ENCODE data around the gene C16orf74.
A peak's percentile ranks its signal among the peaks of the same experiment; 100 is the strongest.

The C16orf74 gene

DNA sequence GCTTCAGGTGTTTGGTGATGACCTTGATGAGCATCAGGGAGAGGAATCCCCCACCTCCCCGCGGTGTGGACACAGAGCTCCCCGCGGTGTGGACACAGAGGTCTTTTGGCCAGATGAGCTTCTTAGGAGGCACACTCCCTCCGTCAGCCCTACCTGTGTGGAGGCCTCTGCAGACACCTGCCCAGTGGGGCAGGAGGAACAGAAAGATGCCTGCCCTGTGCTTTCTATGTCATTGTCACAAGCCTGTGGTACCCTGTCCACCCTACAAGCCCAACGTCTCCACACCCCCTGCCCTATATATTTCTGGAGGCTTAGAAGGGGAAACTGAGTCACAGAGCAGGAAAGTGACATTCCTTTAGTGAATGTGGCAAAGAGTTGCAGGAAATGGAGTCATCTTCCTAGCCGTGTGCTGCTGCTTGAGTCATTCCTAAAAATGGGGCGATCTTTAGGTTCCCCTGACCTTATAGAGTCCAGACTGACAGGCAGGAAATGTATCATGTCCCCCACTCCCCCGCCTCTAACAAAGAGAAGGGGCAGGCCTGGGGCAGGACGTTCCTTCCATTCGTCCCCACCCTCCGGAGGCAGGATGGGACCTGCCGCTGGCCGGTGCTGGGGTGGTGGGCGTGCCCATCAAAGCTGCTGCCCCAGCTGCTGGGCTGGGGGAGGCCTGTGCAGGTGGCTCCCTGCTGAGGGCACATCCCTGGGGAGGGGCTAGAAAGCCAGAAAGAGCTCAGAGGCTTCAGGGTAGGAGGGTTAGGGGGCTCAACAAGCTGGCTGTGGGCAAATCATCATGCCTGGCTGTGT lies 1.0 kb upstream of the C16orf74 start:
- DNase-seq (ENCODE audit: insufficient read length, low spot score) (peak; percentile 62), FAIRE-seq (peak; percentile 80)

- DNase-seq (ENCODE audit: insufficient read length, low spot score) (peak; percentile 91), FAIRE-seq (peak; percentile 44)
Observed at GRCh38 chr16:85750146-85750826, 610 bp downstream of the C16orf74 start.

DNA sequence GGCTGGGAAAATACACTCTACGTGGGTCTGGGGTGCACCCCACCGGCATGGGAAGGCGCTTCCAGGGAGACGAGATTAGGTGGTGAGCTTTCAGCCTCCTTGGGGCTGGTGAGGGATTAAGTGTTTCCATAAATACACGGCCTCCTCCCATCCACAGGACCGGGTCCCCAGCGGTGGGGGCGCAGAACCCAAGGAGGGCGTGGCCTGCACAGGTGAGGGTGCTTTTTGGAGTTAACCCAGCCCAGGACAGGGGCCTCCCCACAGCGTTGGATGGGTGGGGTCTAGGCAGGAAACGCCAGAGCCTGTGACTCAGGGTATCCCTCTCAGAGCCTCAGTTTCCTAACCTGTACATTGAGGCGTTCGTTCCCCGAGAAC lies 1.1 kb downstream of the C16orf74 start:
- FAIRE-seq (no peak), DNase-seq (ENCODE audit: insufficient read length, low spot score) (no peak)

GRCh38 chr16:85746460-85747215 lies 4.3 kb downstream of the C16orf74 start:
- no peak for FAIRE-seq

DNA sequence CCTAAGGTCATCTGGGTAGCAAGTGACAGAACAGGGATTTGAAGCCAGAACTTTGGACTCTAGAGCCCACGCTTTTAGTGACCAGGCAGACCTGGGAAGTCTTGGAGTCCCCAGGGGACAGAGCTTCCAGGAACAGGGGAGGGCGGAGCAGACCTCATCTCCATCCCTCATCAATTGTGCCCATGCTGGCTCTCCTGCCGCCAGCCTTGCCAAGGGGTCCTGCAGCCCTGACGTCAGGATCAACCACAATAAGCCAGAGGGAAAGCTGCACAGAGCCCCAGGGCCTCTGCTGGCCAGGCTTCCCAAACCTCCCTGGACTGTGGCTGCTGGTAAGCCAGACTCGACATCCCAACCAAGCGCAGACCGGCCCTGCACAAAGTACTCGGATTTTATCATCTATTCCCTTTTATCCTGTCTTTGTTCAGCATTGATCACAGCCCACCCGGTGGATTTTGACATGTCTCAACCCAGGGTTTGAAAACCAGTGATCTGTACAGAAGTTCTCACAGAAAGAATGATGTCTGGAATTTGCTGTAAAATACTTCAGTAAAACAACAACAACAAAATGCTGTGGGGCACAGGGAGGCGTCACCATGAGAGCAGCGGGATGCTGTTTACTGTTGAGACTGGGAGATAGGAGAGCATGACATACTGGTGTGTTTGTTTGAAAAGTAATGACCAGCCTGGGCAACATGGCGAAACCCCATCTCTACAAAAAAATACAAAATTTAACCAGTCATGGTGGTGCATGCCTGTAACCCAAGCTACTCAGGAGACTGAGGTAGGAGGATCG lies 11.8 kb downstream of the C16orf74 start:
- no peak for DNase-seq (ENCODE audit: insufficient read length, low spot score)
- no peak for FAIRE-seq

More at GRCh38 chr16:85746460-85747215, 4.3 kb downstream of the C16orf74 start:
- DNase-seq (ENCODE audit: insufficient read length, low spot score): no peak

DNA sequence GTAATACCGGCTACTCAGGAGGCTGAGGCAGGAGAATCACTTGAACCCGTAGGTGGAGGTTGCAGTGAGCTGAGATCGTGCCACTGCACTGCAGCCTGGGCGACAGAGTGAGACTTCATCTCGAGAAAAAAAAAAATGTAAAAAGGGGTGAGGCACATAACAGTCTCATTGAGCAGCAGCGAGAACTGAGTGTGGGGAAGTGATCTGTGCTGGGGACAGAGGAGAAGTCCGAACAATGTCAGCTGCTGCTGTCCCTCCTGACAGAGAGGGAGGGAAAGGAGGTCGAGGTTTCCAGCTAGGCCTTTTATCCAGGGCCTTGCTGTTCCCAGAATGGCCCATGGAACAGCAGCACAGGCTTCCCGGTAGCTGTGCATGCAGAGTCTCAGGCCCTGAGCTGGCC lies 14.0 kb downstream of the C16orf74 start:
- no peak for FAIRE-seq

DNA sequence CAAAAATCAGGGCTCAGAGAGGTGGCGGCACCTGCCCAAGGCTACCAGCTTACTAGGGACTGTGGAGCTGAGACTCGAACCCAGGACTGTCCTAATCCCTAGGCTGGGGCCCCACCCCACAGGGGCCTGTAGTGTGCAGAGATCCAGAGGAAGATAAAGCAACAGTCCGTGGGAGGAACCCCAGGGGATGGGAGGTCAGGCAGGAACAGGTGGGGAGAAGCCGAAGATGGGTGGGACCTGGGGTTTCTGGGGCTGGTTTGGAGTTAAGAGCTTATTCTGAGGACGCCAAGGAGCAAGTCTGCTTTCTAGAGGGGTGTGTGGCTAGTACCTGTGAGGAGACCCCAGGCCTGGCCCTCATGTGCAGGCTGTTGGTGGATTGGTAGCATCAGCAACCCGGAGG lies 14.9 kb downstream of the C16orf74 start:
- FAIRE-seq: no peak
- DNase-seq (ENCODE audit: insufficient read length, low spot score): no peak

More for the DNA sequence above, 14.0 kb downstream of the C16orf74 start:
- no peak for DNase-seq (ENCODE audit: insufficient read length, low spot score)

GRCh38 chr16:85735225-85735635 lies 15.7 kb downstream of the C16orf74 start:
- FAIRE-seq (no peak), DNase-seq (ENCODE audit: insufficient read length, low spot score) (no peak)

- FAIRE-seq (no peak), DNase-seq (ENCODE audit: insufficient read length, low spot score) (no peak)
Observed at GRCh38 chr16:85734311-85735017, 16.4 kb downstream of the C16orf74 start.

DNA sequence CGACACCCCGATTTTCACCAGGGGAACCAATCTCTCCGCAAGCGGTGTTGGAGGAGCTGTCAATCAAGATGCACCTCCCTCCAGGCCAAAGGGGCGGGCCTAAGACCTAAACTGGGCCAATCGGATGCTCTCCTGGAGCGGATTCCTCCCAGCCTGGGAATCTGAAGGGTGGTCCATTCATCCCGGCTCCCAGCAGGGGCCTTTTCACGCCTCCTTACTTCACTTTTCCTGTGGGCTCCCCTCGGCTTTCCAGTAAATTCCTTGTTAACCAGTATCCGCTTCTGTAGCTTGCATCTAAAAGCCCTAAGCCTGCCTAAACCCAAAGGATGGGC lies 17.1 kb downstream of the C16orf74 start:
- no peak for DNase-seq (ENCODE audit: insufficient read length, low spot score)
- FAIRE-seq: no peak

- peak; percentile 70 for FAIRE-seq
- no peak for DNase-seq (ENCODE audit: insufficient read length, low spot score)
Observed at GRCh38 chr16:85733155-85733838, 17.6 kb downstream of the C16orf74 start.

DNA sequence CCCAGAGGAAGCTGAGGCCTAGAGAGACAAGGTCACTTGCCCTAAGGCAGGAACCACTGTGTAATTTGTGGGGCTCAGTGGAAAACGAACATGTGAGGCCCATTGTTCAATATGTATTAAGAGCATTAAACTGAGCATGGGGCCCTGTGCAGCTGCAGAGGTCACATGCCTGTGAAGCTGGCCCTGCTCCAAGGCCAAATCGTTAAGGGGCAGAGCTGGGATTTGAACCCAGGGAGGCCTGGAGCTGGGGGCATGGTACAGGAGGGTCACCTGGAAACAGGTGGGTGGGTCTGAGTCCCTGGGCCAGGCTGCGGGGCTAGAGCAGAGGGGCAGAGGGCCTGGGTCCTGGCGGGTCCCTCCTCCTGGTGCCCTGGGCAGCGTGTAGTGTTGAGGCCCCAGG lies 19.7 kb downstream of the C16orf74 start:
- FAIRE-seq (no peak), DNase-seq (ENCODE audit: insufficient read length, low spot score) (no peak)

GRCh38 chr16:85730186-85730465 lies 20.8 kb downstream of the C16orf74 start:
- no peak for FAIRE-seq
- DNase-seq (ENCODE audit: insufficient read length, low spot score): no peak

DNA sequence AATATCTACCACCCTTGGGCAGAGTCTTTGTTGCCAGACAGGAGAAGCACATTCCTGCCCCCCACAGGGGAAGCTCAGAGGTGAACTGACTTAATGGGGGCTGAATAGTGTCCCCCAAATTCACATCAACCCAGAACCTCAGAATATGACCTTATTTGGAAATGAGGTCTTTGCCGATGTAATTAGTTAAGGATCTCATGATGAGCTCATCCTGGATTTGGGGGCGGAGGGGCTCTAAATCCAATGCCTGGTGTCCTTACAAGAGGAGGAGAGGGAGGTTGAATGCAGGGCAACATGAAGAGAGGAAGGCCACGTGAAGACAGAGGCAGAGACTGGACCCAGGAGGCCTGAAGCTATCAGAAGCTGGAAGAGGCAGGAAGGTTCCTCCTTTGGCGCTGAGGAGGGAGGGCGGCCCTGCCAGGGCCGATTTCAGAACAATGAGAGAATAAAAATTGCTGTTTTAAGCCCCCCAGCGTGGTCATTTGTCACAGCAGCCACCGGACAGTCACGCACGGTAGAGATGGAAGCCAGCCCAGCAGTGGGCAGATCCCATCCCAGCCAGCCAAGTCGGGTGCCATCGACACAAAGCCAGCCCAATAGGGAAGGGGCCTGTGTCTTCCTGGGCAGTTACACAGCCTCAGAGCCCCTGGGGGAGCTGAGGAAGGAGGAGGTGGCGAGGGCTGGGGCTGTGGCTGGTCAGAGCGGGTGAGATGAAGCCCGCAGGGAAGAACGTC lies 21.3 kb downstream of the C16orf74 start:
- DNase-seq (ENCODE audit: insufficient read length, low spot score) (no peak), FAIRE-seq (no peak)

- DNase-seq (ENCODE audit: insufficient read length, low spot score): no peak
- FAIRE-seq: no peak
Observed at GRCh38 chr16:85728879-85729278, 22.0 kb downstream of the C16orf74 start.

GRCh38 chr16:85724936-85725335 lies 26.0 kb downstream of the C16orf74 start:
- no peak for FAIRE-seq
- no peak for DNase-seq (ENCODE audit: insufficient read length, low spot score)

DNA sequence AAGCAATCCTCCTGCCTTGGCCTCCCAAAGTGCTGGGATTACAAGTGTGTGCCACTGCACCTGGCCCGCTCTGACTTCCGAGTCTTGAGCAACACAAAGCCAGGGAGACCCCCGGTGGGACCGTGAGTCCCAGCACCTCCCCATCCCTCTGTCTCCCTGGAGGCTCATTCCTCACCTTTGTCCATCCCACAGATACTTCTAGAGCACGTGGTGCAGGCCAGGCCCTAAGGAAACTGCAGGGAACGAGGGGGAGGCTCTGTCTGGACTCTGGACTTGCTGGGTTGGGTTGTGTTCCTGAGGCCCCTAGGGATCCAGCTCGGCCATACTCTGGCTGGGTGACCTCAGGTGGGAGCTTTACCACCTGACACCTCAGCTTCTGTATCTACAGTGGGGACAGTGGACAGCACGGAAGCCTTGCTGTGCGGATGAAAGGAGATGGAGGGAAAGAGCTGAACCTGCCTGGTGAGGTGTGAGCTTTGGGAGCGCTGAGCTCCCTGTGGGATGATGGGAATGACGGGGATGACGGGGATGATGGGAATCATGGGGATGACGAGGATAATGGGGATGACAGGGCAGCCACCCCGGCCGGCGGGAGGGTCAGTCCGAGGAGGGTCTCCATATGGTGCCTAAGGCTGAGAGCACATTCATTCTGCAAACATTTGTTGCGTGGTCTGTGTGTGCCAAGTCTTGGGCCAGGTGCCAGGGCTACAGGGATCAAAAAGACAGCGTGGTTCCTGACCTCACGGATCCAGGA lies 26.6 kb downstream of the C16orf74 start:
- DNase-seq (ENCODE audit: insufficient read length, low spot score): no peak
- no peak for FAIRE-seq

GRCh38 chr16:85722128-85722893 lies 28.6 kb downstream of the C16orf74 start:
- peak; percentile 4 for FAIRE-seq
- DNase-seq (ENCODE audit: insufficient read length, low spot score): no peak
